HCT116 (cell line): Measurements from ENCODE around the gene FBXO48. TPM values are rescaled to one million over a fixed set of nuclear protein-coding genes. Genes with fewer than 3 reads are reported as not detected.

ENCODE experiments used
- ATAC-seq: fragments of 200-7000 bp; cut with Tn5 transposase; 2 replicates; pipeline ENCODE4 v1.9.1; 2020; ENCODE audit warnings: mild to moderate bottlenecking, moderate library complexity
- BruUV-seq: library from RNA; stranded (reverse); fragments of 400-500 nt; replicated peaks from 2 replicates; lab custom pipeline; 2021; lab: Mats Ljungman, UMichigan
- CTCF ChIA-PET: fragments of 300-600 bp; sonication (Branson Sonifier 250); formaldehyde crosslinking; loops from one replicate; lab custom pipeline; 2021; ENCODE audit warnings: antibody characterized with exemption; lab: Charles Lee
- POLR2A ChIA-PET: fragments of 300-600, 350-600 bp; sonication (Branson Sonifier 250); formaldehyde crosslinking; loops from one replicate; lab custom pipeline; 2021; ENCODE audit warnings: antibody characterized with exemption; lab: Charles Lee
- RAD21 ChIA-PET, 2 experiments: fragments of 300-600 bp; sonication (Branson Sonifier 250); formaldehyde crosslinking; loops; one replicate each; lab custom pipeline; 2023; ENCODE audit warnings: low total read pairs in 2 of 2; ENCODE audit not compliant: uncharacterized antibody in 2 of 2, unreplicated experiment in 2 of 2, low non-redundant PET in 1 of 2; lab: Charles Lee
- DNase-seq: peaks from one replicate; pipeline ENCODE4 v3.0.0-alpha.2; 2010; ENCODE audit warnings: low read depth, low spot score
- H2AFZ ChIP-seq: fragments of 200-600 bp; shearing (Covaris generic), sonication (generic); 2 replicates; pipeline ENCODE4 v1.6.1; 2017; ENCODE audit warnings: low read depth, mixed run types, mixed read lengths, antibody characterized with exemption, low read length; ENCODE audit not compliant: poor library complexity, severe bottlenecking
- H3K27ac ChIP-seq: 2 replicates; pipeline ENCODE4 v1.5.1; 2012; ENCODE audit warnings: low read depth, low read length
- H3K27me3 ChIP-seq: fragments of 200-600 bp; sonication (generic); 2 replicates; pipeline ENCODE4 v1.6.1; 2016; ENCODE audit warnings: mixed run types, low read length, mixed read lengths; ENCODE audit not compliant: insufficient read depth
- H3K36me3 ChIP-seq, 2 experiments: fragments of 200-500 bp in 1 of 2; fragments of 200-600 bp in 1 of 2; sonication (Bioruptor generic) in 1 of 2; sonication (generic) in 1 of 2; 2 replicates each; pipeline versions ENCODE4 v1.5.1 to v1.6.1; 2014 to 2016; ENCODE audit warnings: low read length in 2 of 2, inconsistent platforms in 1 of 2, mixed read lengths in 1 of 2, mixed run types in 1 of 2; ENCODE audit not compliant: insufficient read depth in 2 of 2, control insufficient read depth in 1 of 2
- H3K4me1 ChIP-seq, 2 experiments: fragments of 200-600 bp in 1 of 2; sonication (generic) in 1 of 2; 2 replicates each; pipeline versions ENCODE4 v1.5.1 to v1.6.1; 2012 to 2017; ENCODE audit warnings: low read length in 2 of 2, inconsistent platforms in 1 of 2, mild to moderate bottlenecking in 1 of 2, mixed read lengths in 1 of 2, mixed run types in 1 of 2, moderate library complexity in 1 of 2; ENCODE audit not compliant: insufficient read depth in 2 of 2, control insufficient read depth in 1 of 2
- H3K4me2 ChIP-seq: fragments of 200-600 bp; sonication (generic); 2 replicates; pipeline ENCODE4 v1.6.1; 2017; ENCODE audit warnings: mixed run types, low read length, mixed read lengths
- H3K4me3 ChIP-seq, 2 experiments: fragments of 200-600 bp in 1 of 2; sonication (generic) in 1 of 2; replicated peaks in 1 of 2; 2 replicates each; pipeline ENCODE4 v1.5.1; 2011 to 2016; ENCODE audit warnings: low read length in 2 of 2, control low read depth in 1 of 2, low read depth in 1 of 2, mild to moderate bottlenecking in 1 of 2, mixed read lengths in 1 of 2, mixed run types in 1 of 2
- H3K79me2 ChIP-seq: fragments of 200-600 bp; sonication (generic); 2 replicates; pipeline ENCODE4 v1.6.1; 2017; ENCODE audit warnings: mild to moderate bottlenecking, mixed run types, low read length, moderate library complexity, mixed read lengths; ENCODE audit not compliant: insufficient read depth
- H3K9ac ChIP-seq: fragments of 200-600 bp; sonication (generic); 2 replicates; pipeline ENCODE4 v1.6.1; 2016; ENCODE audit warnings: low read length, mixed read lengths
- H3K9me2 ChIP-seq: fragments of 200-600 bp; sonication (generic), shearing (Covaris generic); 2 replicates; pipeline ENCODE4 v1.6.1; 2017; ENCODE audit warnings: mixed run types, mild to moderate bottlenecking, moderate library complexity; ENCODE audit not compliant: insufficient read depth
- H3K9me3 ChIP-seq, 2 experiments: fragments of 200-500 bp in 1 of 2; fragments of 200-600 bp in 1 of 2; sonication (Bioruptor generic) in 1 of 2; sonication (generic) in 1 of 2; 2 replicates each; pipeline ENCODE4 v1.6.1; 2014 to 2017; ENCODE audit warnings: low read length in 2 of 2, mixed read lengths in 2 of 2, inconsistent platforms in 1 of 2, low read depth in 1 of 2, mild to moderate bottlenecking in 1 of 2, mixed run types in 1 of 2, moderate library complexity in 1 of 2; ENCODE audit not compliant: control insufficient read depth in 1 of 2, insufficient read depth in 1 of 2
- H4K20me1 ChIP-seq: fragments of 200-600 bp; sonication (generic), shearing (Covaris generic); 2 replicates; pipeline ENCODE4 v1.6.1; 2017; ENCODE audit warnings: mixed run types, mild to moderate bottlenecking, moderate library complexity; ENCODE audit not compliant: insufficient read depth
- EGR1 ChIP-seq: IDR thresholded peaks from 2 replicates; pipeline ENCODE4 v1.6.1; 2012; ENCODE audit warnings: low read depth
- EZH2 ChIP-seq: fragments of 200-600 bp; sonication (generic); IDR thresholded peaks from 2 replicates; pipeline ENCODE4 v1.6.1; 2017; ENCODE audit warnings: antibody characterized with exemption, mixed run types
- EZH2phosphoT487 ChIP-seq: fragments of 200-600 bp; IDR thresholded peaks from 2 replicates; pipeline ENCODE4 v1.6.1; 2018; ENCODE audit warnings: antibody characterized with exemption, borderline replicate concordance
- JUND ChIP-seq: IDR thresholded peaks from 2 replicates; pipeline ENCODE4 v1.6.1; 2012
- POLR2AphosphoS5 ChIP-seq: IDR thresholded peaks from 2 replicates; pipeline ENCODE4 v1.6.1; 2011; ENCODE audit warnings: mild to moderate bottlenecking, low read depth, low read length, moderate library complexity
- SRF ChIP-seq: IDR thresholded peaks from 2 replicates; pipeline ENCODE4 v1.6.1; 2012; ENCODE audit warnings: low read depth
- TCF7L2 ChIP-seq: IDR thresholded peaks from 2 replicates; pipeline ENCODE4 v1.7.0; 2011; ENCODE audit warnings: borderline replicate concordance, inconsistent platforms; ENCODE audit not compliant: insufficient read depth, insufficient read length; ENCODE audit errors: extremely low read depth
- YY1 ChIP-seq: IDR thresholded peaks from 2 replicates; pipeline ENCODE4 v1.6.1; 2011; ENCODE audit warnings: low read length, low read depth, moderate library complexity, mild to moderate bottlenecking; ENCODE audit not compliant: insufficient replicate concordance; ENCODE audit errors: extremely low read depth
- ZFX ChIP-seq: fragments of 450-650 bp; IDR thresholded peaks from 2 replicates; pipeline ENCODE4 v1.6.1; 2017
- ZNF274 ChIP-seq: fragments of 200-500 bp; sonication (Bioruptor generic); IDR thresholded peaks from 2 replicates; pipeline ENCODE4 v1.6.1; 2014; ENCODE audit warnings: mild to moderate bottlenecking, low read depth, low read length, inconsistent platforms
- intact Hi-C: fragments of 100-400 bp; cut with micrococcal nuclease; formaldehyde crosslinking; loops from 2 replicates; pipeline ENCODE4 v1.10.0; 2022
- total RNA-seq: library from RNA; stranded (reverse); gene quantifications from one replicate; pipeline ENCODE4 v1.2.1, GENCODE V29; 2021; ENCODE audit not compliant: unreplicated experiment
- TF ChIP-seq, protein P1 (sequence below): IDR thresholded peaks from 2 replicates; pipeline ENCODE4 v1.6.1; 2012
- TF ChIP-seq, protein P2 (sequence below): IDR thresholded peaks from 2 replicates; pipeline ENCODE4 v1.6.1; 2012; ENCODE audit warnings: low read depth
- TF ChIP-seq, protein P3 (sequence below): IDR thresholded peaks from 2 replicates; pipeline ENCODE4 v1.6.1; 2012

FBXO48 gene
- total RNA-seq, 1 experiment from 2014 or later = 0.91 TPM

DNA sequence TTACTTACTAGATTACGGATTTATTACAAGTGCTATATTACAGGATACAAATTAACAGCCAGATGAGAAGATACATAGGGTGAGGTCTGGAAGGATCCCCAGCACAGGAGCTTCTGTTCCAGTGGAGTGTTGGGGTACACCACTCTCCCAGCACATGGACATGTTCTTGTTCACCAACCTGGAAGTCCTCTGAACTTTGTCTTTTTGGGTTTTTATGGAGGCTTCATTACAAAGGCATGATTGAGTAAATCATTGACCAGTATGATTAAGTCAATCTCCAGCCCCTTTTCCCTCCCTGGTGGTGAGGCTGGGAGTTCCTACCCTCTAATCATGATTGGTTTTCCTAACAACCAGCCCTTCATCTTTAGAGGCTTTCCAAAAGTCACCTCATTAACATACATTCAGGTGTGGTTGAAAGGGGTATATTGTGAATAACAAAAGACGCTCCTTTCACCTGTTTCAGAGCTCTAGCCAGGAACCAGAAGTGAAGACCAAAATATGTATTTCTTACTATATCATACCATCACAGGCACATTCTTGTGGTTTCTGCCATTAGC lies 38.6 kb upstream of the FBXO48 start:
- CTCF ChIA-PET = interaction anchor here (2.9 kb wide), 1 partner anchor 89 kb away, joined by 7 read pairs; no protein-coding TSS in a partner anchor
- Histone ChIP-seq H3K4me3 (no peak overlapping the region), H4K20me1 (no peaks in the 10 kb centered on the region), H3K4me2 (no peak overlapping the region), H3K9me3 (no peaks in the 10 kb centered on the region), H3K4me1 (no peaks in the 10 kb centered on the region), H3K79me2 (no peaks in the 10 kb centered on the region), H3K9me2 (no peaks in the 10 kb centered on the region), H2AFZ (no peak overlapping the region), H3K27ac (no peak overlapping the region), H3K36me3 (no peaks in the 10 kb centered on the region), H3K27me3 (no peaks in the 10 kb centered on the region), H3K9ac (no peak overlapping the region)
- ATAC-seq = no peak
- TF ChIP-seq, protein P1, sequence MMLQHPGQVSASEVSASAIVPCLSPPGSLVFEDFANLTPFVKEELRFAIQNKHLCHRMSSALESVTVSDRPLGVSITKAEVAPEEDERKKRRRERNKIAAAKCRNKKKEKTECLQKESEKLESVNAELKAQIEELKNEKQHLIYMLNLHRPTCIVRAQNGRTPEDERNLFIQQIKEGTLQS = no peak
- TF ChIP-seq, protein P2, sequence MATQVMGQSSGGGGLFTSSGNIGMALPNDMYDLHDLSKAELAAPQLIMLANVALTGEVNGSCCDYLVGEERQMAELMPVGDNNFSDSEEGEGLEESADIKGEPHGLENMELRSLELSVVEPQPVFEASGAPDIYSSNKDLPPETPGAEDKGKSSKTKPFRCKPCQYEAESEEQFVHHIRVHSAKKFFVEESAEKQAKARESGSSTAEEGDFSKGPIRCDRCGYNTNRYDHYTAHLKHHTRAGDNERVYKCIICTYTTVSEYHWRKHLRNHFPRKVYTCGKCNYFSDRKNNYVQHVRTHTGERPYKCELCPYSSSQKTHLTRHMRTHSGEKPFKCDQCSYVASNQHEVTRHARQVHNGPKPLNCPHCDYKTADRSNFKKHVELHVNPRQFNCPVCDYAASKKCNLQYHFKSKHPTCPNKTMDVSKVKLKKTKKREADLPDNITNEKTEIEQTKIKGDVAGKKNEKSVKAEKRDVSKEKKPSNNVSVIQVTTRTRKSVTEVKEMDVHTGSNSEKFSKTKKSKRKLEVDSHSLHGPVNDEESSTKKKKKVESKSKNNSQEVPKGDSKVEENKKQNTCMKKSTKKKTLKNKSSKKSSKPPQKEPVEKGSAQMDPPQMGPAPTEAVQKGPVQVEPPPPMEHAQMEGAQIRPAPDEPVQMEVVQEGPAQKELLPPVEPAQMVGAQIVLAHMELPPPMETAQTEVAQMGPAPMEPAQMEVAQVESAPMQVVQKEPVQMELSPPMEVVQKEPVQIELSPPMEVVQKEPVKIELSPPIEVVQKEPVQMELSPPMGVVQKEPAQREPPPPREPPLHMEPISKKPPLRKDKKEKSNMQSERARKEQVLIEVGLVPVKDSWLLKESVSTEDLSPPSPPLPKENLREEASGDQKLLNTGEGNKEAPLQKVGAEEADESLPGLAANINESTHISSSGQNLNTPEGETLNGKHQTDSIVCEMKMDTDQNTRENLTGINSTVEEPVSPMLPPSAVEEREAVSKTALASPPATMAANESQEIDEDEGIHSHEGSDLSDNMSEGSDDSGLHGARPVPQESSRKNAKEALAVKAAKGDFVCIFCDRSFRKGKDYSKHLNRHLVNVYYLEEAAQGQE = no peak
- TF ChIP-seq, protein P3, sequence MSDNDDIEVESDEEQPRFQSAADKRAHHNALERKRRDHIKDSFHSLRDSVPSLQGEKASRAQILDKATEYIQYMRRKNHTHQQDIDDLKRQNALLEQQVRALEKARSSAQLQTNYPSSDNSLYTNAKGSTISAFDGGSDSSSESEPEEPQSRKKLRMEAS = no peak
- TF ChIP-seq TCF7L2 = no peak
- TF ChIP-seq ZNF274 = no peak
- TF ChIP-seq EZH2 = no peak
- TF ChIP-seq SRF = no peak
- TF ChIP-seq POLR2AphosphoS5 = no peak
- no peak for TF ChIP-seq EZH2phosphoT487
- no peak for TF ChIP-seq YY1
- no peak for TF ChIP-seq ZFX
- no peak for TF ChIP-seq JUND
- no peak for TF ChIP-seq EGR1
- DNase-seq = no peak
- no TSS peak for BruUV-seq
- intact Hi-C loops = no loop called here
- RAD21 ChIA-PET = no interaction called here
- POLR2A ChIA-PET = no interaction called here
